Smooth muscle cell (in vitro differentiated cells): ENCODE data around the gene MASP1. TPM values are rescaled to one million over a fixed set of nuclear protein-coding genes. Genes with fewer than 3 reads are reported as not detected.

Experiments used
- DNase-seq: peaks from one replicate; lab custom pipeline; 2025; ENCODE audit not compliant: unreplicated experiment; lab: John Stamatoyannopoulos, UW
- H2AFZ ChIP-seq: fragments of 200-600 bp; sonication (generic); 2 replicates; pipeline ENCODE4 v1.6.0; 2016; ENCODE audit warnings: antibody characterized with exemption, low read depth, mild to moderate bottlenecking
- H3F3A ChIP-seq: fragments of 200-600 bp; sonication (generic); 2 replicates; pipeline ENCODE4 v1.6.0; 2017; ENCODE audit warnings: antibody characterized with exemption, low read depth
- H3K27ac ChIP-seq: fragments of 200-600 bp; sonication (generic); 2 replicates; pipeline ENCODE4 v1.5.1; 2016; ENCODE audit warnings: low read depth, mild to moderate bottlenecking
- H3K27me3 ChIP-seq: fragments of 200-600 bp; sonication (generic); 2 replicates; pipeline ENCODE4 v1.6.1; 2016; ENCODE audit warnings: low read depth, mild to moderate bottlenecking
- H3K36me3 ChIP-seq: fragments of 200-600 bp; sonication (generic); 2 replicates; pipeline ENCODE4 v1.5.1; 2016; ENCODE audit warnings: low read depth
- H3K4me1 ChIP-seq: fragments of 200-600 bp; sonication (generic); 2 replicates; pipeline ENCODE4 v1.5.1; 2016; ENCODE audit warnings: low read depth
- H3K4me2 ChIP-seq: fragments of 200-600 bp; sonication (generic); 2 replicates; pipeline ENCODE4 v1.6.0; 2016; ENCODE audit warnings: mild to moderate bottlenecking
- H3K4me3 ChIP-seq: fragments of 200-600 bp; sonication (generic); 2 replicates; pipeline ENCODE4 v1.5.1; 2016; ENCODE audit warnings: mild to moderate bottlenecking
- H3K79me2 ChIP-seq: fragments of 200-600 bp; sonication (generic); 2 replicates; pipeline ENCODE4 v1.6.0; 2016; ENCODE audit warnings: low read depth, mild to moderate bottlenecking
- H3K9ac ChIP-seq: fragments of 200-600 bp; sonication (generic); 2 replicates; pipeline ENCODE4 v1.6.0; 2016; ENCODE audit warnings: low read depth
- H3K9me3 ChIP-seq: fragments of 200-600 bp; sonication (generic); replicated peaks from 2 replicates; pipeline ENCODE4 v1.5.1; 2016; ENCODE audit warnings: low read depth
- H4K20me1 ChIP-seq: fragments of 200-600 bp; sonication (generic); 2 replicates; pipeline ENCODE4 v1.6.0; 2016; ENCODE audit warnings: low read depth
- WGBS: methylation state at CpG from one replicate; pipeline ENCODE4 v1.1.7; 2016; ENCODE audit warnings: low lambda C conversion rate; 5-methylcytosine and 5-hydroxymethylcytosine counted together
- polyA plus RNA-seq: library from polyadenylated mRNA; unstranded; fragments of >200 nt; fragmentation: Nextera tagmentation; extraction: Ambion mirVana; gene quantifications from 2 replicates; pipeline ENCODE4 v1.2.1, GENCODE V29; 2016
- total RNA-seq: library from RNA; depleted of rRNA; stranded (reverse); fragments of >200 nt; gene quantifications from 2 replicates; pipeline ENCODE4 v1.2.3, GENCODE V29; 2014
- TF ChIP-seq, protein P1 (sequence below): fragments of 200-600 bp; sonication (generic); IDR thresholded peaks from 2 replicates; pipeline ENCODE4 v1.5.1; 2017; ENCODE audit warnings: borderline replicate concordance, mild to moderate bottlenecking, antibody characterized with exemption; ENCODE audit not compliant: insufficient read depth, poor library complexity, severe bottlenecking

Gene MASP1
- total and polyA plus RNA-seq, 2 experiments from 2014 or later, result 46.7 to 54.0 TPM

DNA sequence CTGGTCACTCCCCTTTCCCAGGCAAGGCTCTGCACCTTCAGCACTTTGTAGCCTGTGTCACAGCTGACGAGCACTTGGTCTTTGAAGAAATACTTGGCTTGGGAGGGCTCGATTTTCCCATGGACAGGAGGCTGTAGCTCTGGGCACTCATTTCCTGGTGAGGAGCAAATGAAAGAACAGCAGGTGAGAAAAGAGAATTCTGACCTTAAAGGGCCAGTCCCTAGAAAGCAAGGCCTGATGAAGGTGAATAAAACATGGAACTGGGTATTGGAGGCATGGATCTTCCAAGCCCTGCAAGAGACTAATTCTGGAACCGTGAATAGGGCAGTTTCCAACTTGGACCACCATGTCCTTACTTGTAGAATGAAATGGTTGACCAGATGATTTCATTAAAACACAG, 39.9 kb downstream of the MASP1 start:
- no peak for DNase-seq
- 95% methylated on average over 3 of the region's 3 CpGs for WGBS

DNA sequence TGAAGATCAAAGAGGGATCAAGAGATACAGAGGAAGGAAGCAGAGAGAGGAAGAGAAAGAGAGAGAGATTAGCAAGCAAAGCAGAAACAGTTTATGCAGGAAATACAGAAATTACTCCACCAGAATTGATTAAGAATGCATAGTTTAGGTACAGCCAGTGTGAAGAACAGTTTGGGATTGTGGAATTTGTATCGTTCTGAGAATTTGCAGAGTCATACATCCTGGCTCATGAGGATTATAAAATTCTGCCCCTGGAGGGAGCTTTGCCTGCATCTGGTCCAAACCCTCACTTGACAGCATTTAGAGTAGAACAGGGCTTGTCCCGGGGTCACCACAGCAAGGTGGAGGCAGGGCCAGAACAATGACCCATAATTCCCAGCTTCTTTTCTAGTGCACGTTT, 44.1 kb downstream of the MASP1 start:
- H3K4me3 ChIP-seq, result no peak overlapping the region
- TF ChIP-seq, protein P1, sequence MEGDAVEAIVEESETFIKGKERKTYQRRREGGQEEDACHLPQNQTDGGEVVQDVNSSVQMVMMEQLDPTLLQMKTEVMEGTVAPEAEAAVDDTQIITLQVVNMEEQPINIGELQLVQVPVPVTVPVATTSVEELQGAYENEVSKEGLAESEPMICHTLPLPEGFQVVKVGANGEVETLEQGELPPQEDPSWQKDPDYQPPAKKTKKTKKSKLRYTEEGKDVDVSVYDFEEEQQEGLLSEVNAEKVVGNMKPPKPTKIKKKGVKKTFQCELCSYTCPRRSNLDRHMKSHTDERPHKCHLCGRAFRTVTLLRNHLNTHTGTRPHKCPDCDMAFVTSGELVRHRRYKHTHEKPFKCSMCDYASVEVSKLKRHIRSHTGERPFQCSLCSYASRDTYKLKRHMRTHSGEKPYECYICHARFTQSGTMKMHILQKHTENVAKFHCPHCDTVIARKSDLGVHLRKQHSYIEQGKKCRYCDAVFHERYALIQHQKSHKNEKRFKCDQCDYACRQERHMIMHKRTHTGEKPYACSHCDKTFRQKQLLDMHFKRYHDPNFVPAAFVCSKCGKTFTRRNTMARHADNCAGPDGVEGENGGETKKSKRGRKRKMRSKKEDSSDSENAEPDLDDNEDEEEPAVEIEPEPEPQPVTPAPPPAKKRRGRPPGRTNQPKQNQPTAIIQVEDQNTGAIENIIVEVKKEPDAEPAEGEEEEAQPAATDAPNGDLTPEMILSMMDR, result no peak
- no peaks in the 10 kb centered on the region for H3K9me3 ChIP-seq
- no peak overlapping the region for H3K27ac ChIP-seq
- H3K27me3 ChIP-seq, result no peaks in the 10 kb centered on the region
- no peaks in the 10 kb centered on the region for H3F3A ChIP-seq
- H3K9ac ChIP-seq, result no peak overlapping the region
- H3K4me2 ChIP-seq, result no peak overlapping the region
- H3K36me3 ChIP-seq, result no peaks in the 10 kb centered on the region
- H2AFZ ChIP-seq, result no peak overlapping the region
- H4K20me1 ChIP-seq, result no peaks in the 10 kb centered on the region
- no peak for DNase-seq
- H3K4me1 ChIP-seq, result no peaks in the 10 kb centered on the region
- H3K79me2 ChIP-seq, result no peaks in the 10 kb centered on the region
- 80% methylated on average over 3 of the region's 3 CpGs for WGBS

More for the DNA sequence above, 39.9 kb downstream of the MASP1 start:
- H2AFZ ChIP-seq, result no peak overlapping the region
- no peaks in the 10 kb centered on the region for H3F3A ChIP-seq
- H3K36me3 ChIP-seq, result no peaks in the 10 kb centered on the region
- TF ChIP-seq, protein P1, result no peak
- H3K27ac ChIP-seq, result no peak overlapping the region
- H3K9me3 ChIP-seq, result no peaks in the 10 kb centered on the region
- no peaks in the 10 kb centered on the region for H3K79me2 ChIP-seq
- no peak overlapping the region for H3K4me3 ChIP-seq
- H3K4me2 ChIP-seq, result no peak overlapping the region
- H3K9ac ChIP-seq, result no peak overlapping the region
- H4K20me1 ChIP-seq, result no peaks in the 10 kb centered on the region
- no peaks in the 10 kb centered on the region for H3K4me1 ChIP-seq
- H3K27me3 ChIP-seq, result no peaks in the 10 kb centered on the region

DNA sequence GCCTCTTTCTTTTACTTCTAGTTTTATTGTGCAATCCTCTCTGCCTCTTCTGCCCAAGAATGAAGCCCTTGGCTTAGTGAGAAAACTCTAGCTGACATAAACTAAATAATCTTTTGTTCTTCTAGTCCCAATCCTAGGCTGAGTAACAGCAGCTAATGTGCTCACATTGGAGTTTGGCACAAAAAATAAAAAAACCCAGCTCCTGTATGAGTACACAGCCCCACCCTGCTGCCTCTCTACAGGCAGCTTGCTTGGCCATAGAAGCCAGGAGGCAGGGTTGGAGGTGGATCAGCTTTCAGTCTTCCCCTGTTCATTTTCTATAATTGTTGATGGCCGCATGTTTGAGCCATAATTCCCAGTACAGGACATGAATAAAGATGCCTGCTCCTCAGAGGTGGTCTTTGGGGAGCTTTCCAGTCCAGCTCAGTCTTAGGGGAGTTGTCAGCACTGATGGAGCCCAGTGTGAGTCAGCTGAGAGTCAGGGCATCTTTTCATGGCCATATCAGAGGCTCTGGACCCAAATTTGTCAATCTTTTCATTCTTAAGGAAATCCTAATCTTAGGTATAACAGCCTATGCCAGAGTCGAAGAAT, 47.5 kb downstream of the MASP1 start:
- H3K4me1 ChIP-seq, result no peaks in the 10 kb centered on the region
- no peak overlapping the region for H3K9ac ChIP-seq
- H3F3A ChIP-seq, result no peaks in the 10 kb centered on the region
- TF ChIP-seq, protein P1, result no peak
- no peaks in the 10 kb centered on the region for H3K9me3 ChIP-seq
- no peaks in the 10 kb centered on the region for H3K27me3 ChIP-seq
- no peak overlapping the region for H3K4me2 ChIP-seq
- no peaks in the 10 kb centered on the region for H4K20me1 ChIP-seq
- no peak overlapping the region for H2AFZ ChIP-seq
- H3K27ac ChIP-seq, result no peak overlapping the region
- no peaks in the 10 kb centered on the region for H3K36me3 ChIP-seq
- no peaks in the 10 kb centered on the region for H3K79me2 ChIP-seq
- DNase-seq, result no peak
- 88% methylated on average over 2 of the region's 2 CpGs for WGBS
- H3K4me3 ChIP-seq, result no peak overlapping the region

DNA sequence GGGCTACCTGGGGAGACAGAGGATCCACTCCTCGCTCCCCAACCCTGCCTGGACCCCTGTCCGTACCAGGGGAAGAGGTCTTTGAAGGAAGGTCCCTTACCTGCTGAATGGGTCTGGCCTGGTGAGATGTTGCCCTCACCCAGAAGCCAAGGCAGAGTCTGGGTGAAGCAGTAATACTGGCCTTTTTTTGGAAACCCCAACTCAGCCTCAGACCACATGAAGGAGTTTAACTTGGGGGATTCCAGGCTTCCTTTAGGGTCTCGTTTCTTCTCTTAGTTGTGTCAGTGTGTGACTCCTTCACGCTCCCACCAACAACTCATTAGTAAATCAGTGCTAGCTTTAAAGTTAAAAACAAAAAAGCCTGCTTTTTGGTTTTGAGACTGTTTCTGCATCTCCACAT, 48.6 kb downstream of the MASP1 start:
- Histone ChIP-seq H3K4me2 (no peak overlapping the region), H3K4me3 (no peak overlapping the region), H3K9me3 (no peaks in the 10 kb centered on the region), H2AFZ (no peak overlapping the region), H3K9ac (no peak overlapping the region), H3K27me3 (no peaks in the 10 kb centered on the region), H3K79me2 (no peaks in the 10 kb centered on the region), H3K27ac (no peak overlapping the region), H4K20me1 (no peaks in the 10 kb centered on the region), H3F3A (no peaks in the 10 kb centered on the region), H3K36me3 (no peaks in the 10 kb centered on the region), H3K4me1 (no peaks in the 10 kb centered on the region)
- DNase-seq, result no peak
- 94% methylated on average over 4 of the region's 4 CpGs for WGBS
- TF ChIP-seq, protein P1, result no peak
